ENCODE results near the gene ATOX1. TPM values are rescaled to one million over a fixed set of nuclear protein-coding genes. Genes with fewer than 3 reads are reported as not detected.

The ATOX1 gene
- total RNA-seq, 4 donors from 2014 or later: 56.0 to 109 (median 74.5) TPM

- peak overlapping the region in 2 of 4 donors; percentile 39 to 40 for H3K27ac ChIP-seq
- no peaks in the 10 kb centered on the region for H3K9me3 ChIP-seq
- no peak for DNase-seq
- H3K4me1 ChIP-seq: peaks cover 2 to 49% (median 17%) of the 10 kb centered on the region in 3 donors
- TF ChIP-seq POLR2A (IDR thresholded peaks at IDR 0.05): no peak
- H3K4me3 ChIP-seq: no peak overlapping the region
- WGBS, 2 donors: 84 to 95% methylated on average over 4 of the region's 4 CpGs
- H3K36me3 ChIP-seq: peaks cover 0 to 43% (median 0%) of the 10 kb centered on the region in 3 donors
- no peaks in the 10 kb centered on the region for H3K27me3 ChIP-seq
- intact Hi-C loops (cut with DNase I): no loop called here
Measured at GRCh38 chr5:151750121-151750520, 8.3 kb downstream of the ATOX1 start.

- Histone ChIP-seq H3K27me3 (no peaks in the 10 kb centered on the region), H3K36me3 (peaks cover 0 to 52% (median 0%) of the 10 kb centered on the region in 3 donors), H3K4me1 (peaks cover 16 to 75% (median 36%) of the 10 kb centered on the region in 3 donors), H3K9me3 (no peaks in the 10 kb centered on the region), H3K27ac (peak overlapping the region; percentile 65 to 84 (median 77)), H3K4me3 (no peak overlapping the region)
- TF ChIP-seq POLR2A (IDR thresholded peaks at IDR 0.05) (no peak), CTCF (IDR thresholded peaks at IDR 0.05) (peak in 1 of 6 experiments; percentile 26)
- 24 to 31% methylated on average over 7 of the region's 7 CpGs for WGBS, 2 donors
- intact Hi-C loops (cut with DNase I): loop anchor here (10.0 kb wide), 1 partner anchor 300 kb away; the partner anchor contains the start of gene SLC36A1
- DNase-seq: peak; percentile 10
Measured at GRCh38 chr5:151745071-151745705, 13.2 kb downstream of the ATOX1 start.

- intact Hi-C loops (cut with DNase I): loop anchor here (5.0 to 10.0 kb wide), 2 partner anchors 81 to 299 kb away; partner anchors contain the start of gene SLC36A1
- no peaks in the 10 kb centered on the region for H3K27me3 ChIP-seq
- H3K4me3 ChIP-seq: no peak overlapping the region
- peaks cover 16 to 70% (median 41%) of the 10 kb centered on the region in 3 donors for H3K4me1 ChIP-seq
- no peaks in the 10 kb centered on the region for H3K9me3 ChIP-seq
- no peak overlapping the region for H3K27ac ChIP-seq
- TF ChIP-seq CTCF (IDR thresholded peaks at IDR 0.05) (no peak), POLR2A (IDR thresholded peaks at IDR 0.05) (no peak)
- no peak for DNase-seq
- WGBS, 2 donors: 94 to 100% methylated on average over 1 of the region's 1 CpG
- H3K36me3 ChIP-seq: peaks cover 0 to 47% (median 0%) of the 10 kb centered on the region in 3 donors
Measured at GRCh38 chr5:151743530-151743929, 14.9 kb downstream of the ATOX1 start.

- Histone ChIP-seq H3K27ac (no peak overlapping the region), H3K9me3 (no peaks in the 10 kb centered on the region), H3K4me1 (peaks cover 16 to 65% (median 41%) of the 10 kb centered on the region in 3 donors), H3K4me3 (no peak overlapping the region), H3K27me3 (no peaks in the 10 kb centered on the region), H3K36me3 (peaks cover 0 to 41% (median 0%) of the 10 kb centered on the region in 3 donors)
- intact Hi-C loops (cut with DNase I): loop anchor here (5.0 to 10.0 kb wide), 2 partner anchors 81 to 298 kb away; partner anchors contain the start of gene SLC36A1
- WGBS, 2 donors: 54 to 64% methylated on average over 7 of the region's 7 CpGs
- no peak for DNase-seq
- TF ChIP-seq POLR2A (IDR thresholded peaks at IDR 0.05) (no peak), CTCF (IDR thresholded peaks at IDR 0.05) (peak; percentile 37 to 59 (median 48))
Measured at GRCh38 chr5:151742870-151743294, 15.5 kb downstream of the ATOX1 start.

- intact Hi-C loops (cut with DNase I): loop anchor here (5.0 to 10.0 kb wide), 2 partner anchors 80 to 297 kb away; partner anchors contain the start of gene SLC36A1
- Histone ChIP-seq H3K9me3 (no peaks in the 10 kb centered on the region), H3K27me3 (no peaks in the 10 kb centered on the region), H3K36me3 (peaks cover 0 to 41% (median 0%) of the 10 kb centered on the region in 3 donors), H3K4me1 (peaks cover 16 to 62% (median 41%) of the 10 kb centered on the region in 3 donors), H3K27ac (peak overlapping the region in 3 of 4 donors; percentile 19 to 59 (median 50)), H3K4me3 (no peak overlapping the region)
- TF ChIP-seq CTCF (IDR thresholded peaks at IDR 0.05): no peak
- no peak for TF ChIP-seq POLR2A (IDR thresholded peaks at IDR 0.05)
- WGBS, 2 donors: 66 to 77% methylated on average over 3 to 6 of the region's 6 CpGs
- DNase-seq: no peak
Measured at GRCh38 chr5:151741678-151742423, 16.6 kb downstream of the ATOX1 start.

Measured in esophagus squamous epithelium (tissue), 5 donors.